Measurements from ENCODE around the gene RECK.

DNA sequence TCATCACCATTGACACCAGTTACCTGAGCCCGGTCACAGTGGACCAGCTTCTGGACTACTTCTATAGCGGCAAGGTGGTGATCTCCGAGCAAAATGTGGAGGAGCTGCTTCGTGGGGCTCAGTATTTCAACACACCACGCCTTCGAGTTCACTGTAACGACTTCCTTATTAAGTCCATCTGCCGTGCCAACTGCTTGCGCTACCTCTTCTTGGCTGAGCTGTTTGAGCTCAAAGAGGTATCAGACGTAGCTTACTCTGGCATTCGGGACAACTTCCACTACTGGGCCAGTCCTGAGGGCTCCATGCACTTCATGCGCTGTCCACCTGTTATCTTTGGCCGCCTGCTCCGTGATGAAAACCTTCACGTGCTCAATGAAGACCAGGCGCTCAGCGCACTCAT is 133.0 kb downstream of the RECK start:
- TF ChIP-seq, protein P1, sequence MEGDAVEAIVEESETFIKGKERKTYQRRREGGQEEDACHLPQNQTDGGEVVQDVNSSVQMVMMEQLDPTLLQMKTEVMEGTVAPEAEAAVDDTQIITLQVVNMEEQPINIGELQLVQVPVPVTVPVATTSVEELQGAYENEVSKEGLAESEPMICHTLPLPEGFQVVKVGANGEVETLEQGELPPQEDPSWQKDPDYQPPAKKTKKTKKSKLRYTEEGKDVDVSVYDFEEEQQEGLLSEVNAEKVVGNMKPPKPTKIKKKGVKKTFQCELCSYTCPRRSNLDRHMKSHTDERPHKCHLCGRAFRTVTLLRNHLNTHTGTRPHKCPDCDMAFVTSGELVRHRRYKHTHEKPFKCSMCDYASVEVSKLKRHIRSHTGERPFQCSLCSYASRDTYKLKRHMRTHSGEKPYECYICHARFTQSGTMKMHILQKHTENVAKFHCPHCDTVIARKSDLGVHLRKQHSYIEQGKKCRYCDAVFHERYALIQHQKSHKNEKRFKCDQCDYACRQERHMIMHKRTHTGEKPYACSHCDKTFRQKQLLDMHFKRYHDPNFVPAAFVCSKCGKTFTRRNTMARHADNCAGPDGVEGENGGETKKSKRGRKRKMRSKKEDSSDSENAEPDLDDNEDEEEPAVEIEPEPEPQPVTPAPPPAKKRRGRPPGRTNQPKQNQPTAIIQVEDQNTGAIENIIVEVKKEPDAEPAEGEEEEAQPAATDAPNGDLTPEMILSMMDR (IDR thresholded peaks at IDR 0.05), result no peak
- no peak for TF ChIP-seq POLR2A (IDR thresholded peaks at IDR 0.05)

All from uterus (tissue), 2 donors.